Measurements from ENCODE around the gene KRTAP12-3.

The KRTAP12-3 gene

GRCh38 chr21:44706026-44706705 lies 48.4 kb downstream of the KRTAP12-3 start:
- no peak overlapping the region for H3K27ac ChIP-seq (ENCODE audit: low read depth, low read length)
- H3K4me1 ChIP-seq (ENCODE audit: control insufficient read depth, insufficient read depth, low read length, unreplicated experiment), result peaks cover 5% of the 10 kb centered on the region
- H3K79me2 ChIP-seq (ENCODE audit: control insufficient read depth, insufficient read depth, low read length, unreplicated experiment), result no peaks in the 10 kb centered on the region
- H3K27me3 ChIP-seq (ENCODE audit: insufficient read depth, low read length), result peaks cover 92% of the 10 kb centered on the region
- H2AFZ ChIP-seq (ENCODE audit: low read length, unreplicated experiment), result no peak overlapping the region
- no peaks in the 10 kb centered on the region for H3K36me3 ChIP-seq (ENCODE audit: insufficient read depth, low read length)
- H3K4me3 ChIP-seq (ENCODE audit: low read depth, low read length), result no peak overlapping the region

GRCh38 chr21:44706706-44707581 lies 49.2 kb downstream of the KRTAP12-3 start:
- no peaks in the 10 kb centered on the region for H3K36me3 ChIP-seq (ENCODE audit: insufficient read depth, low read length)
- peaks cover 92% of the 10 kb centered on the region for H3K27me3 ChIP-seq (ENCODE audit: insufficient read depth, low read length)
- no peak overlapping the region for H3K4me3 ChIP-seq (ENCODE audit: low read depth, low read length)
- no peaks in the 10 kb centered on the region for H3K79me2 ChIP-seq (ENCODE audit: control insufficient read depth, insufficient read depth, low read length, unreplicated experiment)
- no peak overlapping the region for H2AFZ ChIP-seq (ENCODE audit: low read length, unreplicated experiment)
- peaks cover 5% of the 10 kb centered on the region for H3K4me1 ChIP-seq (ENCODE audit: control insufficient read depth, insufficient read depth, low read length, unreplicated experiment)
- no peak overlapping the region for H3K27ac ChIP-seq (ENCODE audit: low read depth, low read length)
